H1 (cell line): ENCODE measurements around the gene PCDHGA7. TPM values are rescaled to one million over a fixed set of nuclear protein-coding genes. Genes with fewer than 3 reads are reported as not detected.

Experiments used
- CTCF ChIA-PET: fragments of 300-600 bp; sonication (Branson Sonifier 250); formaldehyde crosslinking; loops from one replicate; lab custom pipeline; 2021; ENCODE audit not compliant: partially characterized antibody; lab: Charles Lee
- POLR2A ChIA-PET: fragments of 300-600 bp; sonication (Branson Sonifier 250); formaldehyde crosslinking; loops from one replicate; lab custom pipeline; 2021; ENCODE audit warnings: inconsistent platforms; ENCODE audit not compliant: partially characterized antibody; lab: Charles Lee
- DNase-seq, 2 experiments: peaks; one replicate each; pipeline versions ENCODE4 v3.0.0 to v3.0.0-alpha.2; 2010 to 2022; ENCODE audit warnings: low spot score in 2 of 2, low read depth in 1 of 2, mixed read lengths in 1 of 2
- FAIRE-seq: peaks from 2 replicates; lab custom pipeline; 2011; peaks lifted over from hg19 to GRCh38; lab: Jason Lieb, UNC
- H2AFZ ChIP-seq: 2 replicates; pipeline ENCODE4 v1.8.1; 2012; ENCODE audit warnings: low read length, inconsistent platforms
- H2AK5ac ChIP-seq: 2 replicates; pipeline ENCODE4 v1.6.1; 2013; ENCODE audit warnings: low read depth, low read length
- H2BK120ac ChIP-seq: replicated peaks from 2 replicates; pipeline ENCODE3; 2013; ENCODE audit warnings: low read depth, low read length, inconsistent platforms
- H2BK12ac ChIP-seq: 2 replicates; pipeline ENCODE4 v1.6.1; 2013; ENCODE audit warnings: low read depth, low read length
- H2BK15ac ChIP-seq: 2 replicates; pipeline ENCODE4 v1.6.1; 2013; ENCODE audit warnings: low read length
- H2BK20ac ChIP-seq: 2 replicates; pipeline ENCODE4 v1.6.1; 2013; ENCODE audit warnings: low read length
- H2BK5ac ChIP-seq: 2 replicates; pipeline ENCODE4 v1.6.1; 2013; ENCODE audit warnings: low read depth, low read length
- H3K14ac ChIP-seq: 2 replicates; pipeline ENCODE4 v1.6.1; 2013; ENCODE audit warnings: inconsistent platforms; ENCODE audit not compliant: insufficient read length
- H3K18ac ChIP-seq: 2 replicates; pipeline ENCODE4 v1.6.1; 2013; ENCODE audit warnings: low read length; ENCODE audit errors: extremely low read depth
- H3K23ac ChIP-seq: 2 replicates; pipeline ENCODE4 v1.6.1; 2013; ENCODE audit warnings: inconsistent platforms; ENCODE audit not compliant: insufficient read length
- H3K23me2 ChIP-seq: 2 replicates; pipeline ENCODE4 v1.6.1; 2013; ENCODE audit warnings: low read depth, low read length
- H3K27ac ChIP-seq: 2 replicates; pipeline ENCODE4 v1.6.1; 2011; ENCODE audit warnings: low read depth, low read length, inconsistent platforms
- H3K27me3 ChIP-seq, 4 experiments: replicated peaks in 1 of 4; 1 replicate in 1 of 4; 2 replicates in 3 of 4; pipeline versions ENCODE4 v1.6.1 to v1.8.1; 2011 to 2013; ENCODE audit warnings: low read length in 3 of 4, mild to moderate bottlenecking in 3 of 4, inconsistent platforms in 2 of 4, mixed read lengths in 2 of 4, moderate library complexity in 1 of 4; ENCODE audit not compliant: control insufficient read depth in 3 of 4, insufficient read depth in 3 of 4; ENCODE audit errors: extremely low read depth in 1 of 4
- H3K36me3 ChIP-seq, 4 experiments: 2 replicates each; pipeline versions ENCODE4 v1.6.1 to v1.8.1; 2011 to 2013; ENCODE audit warnings: mild to moderate bottlenecking in 4 of 4, low read length in 3 of 4, moderate library complexity in 2 of 4, control low read depth in 1 of 4, inconsistent platforms in 1 of 4; ENCODE audit not compliant: insufficient read depth in 4 of 4, control insufficient read depth in 2 of 4
- H3K4ac ChIP-seq: replicated peaks from 2 replicates; pipeline ENCODE3; 2013; ENCODE audit warnings: low read length, low read depth, mixed read lengths, inconsistent platforms; ENCODE audit not compliant: insufficient read length
- H3K4me1 ChIP-seq, 4 experiments: replicated peaks in 1 of 4; 1 replicate in 1 of 4; 2 replicates in 3 of 4; pipeline versions ENCODE4 v1.6.1 to v1.8.1; 2011 to 2013; ENCODE audit warnings: low read length in 3 of 4, inconsistent platforms in 2 of 4, mixed read lengths in 1 of 4; ENCODE audit not compliant: insufficient read depth in 4 of 4, control insufficient read depth in 3 of 4
- H3K4me2 ChIP-seq, 2 experiments: 2 replicates each; pipeline versions ENCODE4 v1.6.1 to v1.8.1; 2011 to 2013; ENCODE audit warnings: low read depth in 2 of 2, low read length in 2 of 2, control low read depth in 1 of 2, inconsistent platforms in 1 of 2, mild to moderate bottlenecking in 1 of 2; ENCODE audit not compliant: insufficient read depth in 1 of 2
- H3K4me3 ChIP-seq, 4 experiments: fragments of 200-600, 300-600 bp in 1 of 4; sonication (generic), shearing (Covaris generic), sonication (Bioruptor Twin) in 1 of 4; 2 replicates each; pipeline versions ENCODE4 v1.5.1 to v1.8.1; 2011 to 2016; ENCODE audit warnings: low read length in 4 of 4, low read depth in 3 of 4, control low read depth in 2 of 4, inconsistent platforms in 2 of 4, mild to moderate bottlenecking in 2 of 4, mixed read lengths in 1 of 4, moderate library complexity in 1 of 4; ENCODE audit not compliant: insufficient read depth in 2 of 4; ENCODE audit errors: extremely low read depth in 1 of 4
- H3K56ac ChIP-seq: replicated peaks from 2 replicates; pipeline ENCODE3; 2013; ENCODE audit warnings: low read depth, mild to moderate bottlenecking, mixed read lengths, low read length, inconsistent platforms; ENCODE audit not compliant: insufficient read length
- H3K79me1 ChIP-seq: 2 replicates; pipeline ENCODE4 v1.6.1; 2013; ENCODE audit warnings: low read depth, low read length, control low read depth
- H3K79me2 ChIP-seq, 2 experiments: 2 replicates each; pipeline versions ENCODE4 v1.6.1 to v1.8.1; 2012 to 2013; ENCODE audit warnings: low read length in 2 of 2, mild to moderate bottlenecking in 2 of 2, inconsistent platforms in 1 of 2; ENCODE audit not compliant: insufficient read depth in 2 of 2, control insufficient read depth in 1 of 2
- H3K9ac ChIP-seq, 4 experiments: replicated peaks in 1 of 4; 1 replicate in 1 of 4; 2 replicates in 3 of 4; pipeline versions ENCODE4 v1.6.1 to v1.8.1; 2011 to 2013; ENCODE audit warnings: low read depth in 3 of 4, low read length in 3 of 4, control low read depth in 2 of 4, mild to moderate bottlenecking in 2 of 4, moderate library complexity in 2 of 4, inconsistent platforms in 1 of 4; ENCODE audit errors: extremely low read depth in 1 of 4
- H3K9me3 ChIP-seq, 2 experiments: 2 replicates each; pipeline versions ENCODE4 v1.6.1 to v1.8.1; 2012 to 2013; ENCODE audit warnings: mild to moderate bottlenecking in 2 of 2, moderate library complexity in 2 of 2, control low read depth in 1 of 2, inconsistent platforms in 1 of 2, low read depth in 1 of 2, low read length in 1 of 2, mixed read lengths in 1 of 2; ENCODE audit not compliant: insufficient read depth in 2 of 2
- H4K20me1 ChIP-seq, 2 experiments: replicated peaks in 1 of 2; 2 replicates each; pipeline versions ENCODE3 to v1.8.1; 2011 to 2013; ENCODE audit warnings: inconsistent platforms in 2 of 2, low read length in 2 of 2, mild to moderate bottlenecking in 1 of 2; ENCODE audit not compliant: insufficient read depth in 2 of 2, control insufficient read depth in 1 of 2
- H4K5ac ChIP-seq: 2 replicates; pipeline ENCODE4 v1.6.1; 2013; ENCODE audit warnings: low read length, low read depth, mixed read lengths, inconsistent platforms; ENCODE audit not compliant: insufficient read length
- H4K8ac ChIP-seq: 2 replicates; pipeline ENCODE4 v1.8.0; 2013; ENCODE audit warnings: mild to moderate bottlenecking, moderate library complexity, low read length, inconsistent platforms; ENCODE audit not compliant: insufficient read depth; ENCODE audit errors: extremely low read depth
- H4K91ac ChIP-seq: replicated peaks from 2 replicates; pipeline ENCODE3; 2013; ENCODE audit warnings: low read length, mixed read lengths, inconsistent platforms; ENCODE audit not compliant: insufficient read length
- BCL11A ChIP-seq, 2 experiments: IDR thresholded peaks; one replicate each; pipeline ENCODE4 v1.6.1; 2011; ENCODE audit warnings: low read depth in 2 of 2, low read length in 2 of 2, mild to moderate bottlenecking in 2 of 2
- EGR1 ChIP-seq: IDR thresholded peaks from 2 replicates; pipeline ENCODE4 v1.6.1; 2011; ENCODE audit warnings: low read depth, low read length, borderline replicate concordance
- GABPA ChIP-seq: IDR thresholded peaks from 2 replicates; pipeline ENCODE4 v1.6.1; 2011; ENCODE audit warnings: mild to moderate bottlenecking, low read length, moderate library complexity, borderline replicate concordance; ENCODE audit not compliant: insufficient read depth
- HDAC2 ChIP-seq, 2 experiments: fragments of 300-600 bp in 1 of 2; sonication (generic) in 1 of 2; IDR thresholded peaks; 2 replicates each; pipeline ENCODE4 v1.6.1; 2011 to 2012; ENCODE audit warnings: low read depth in 2 of 2, low read length in 2 of 2, mild to moderate bottlenecking in 2 of 2, moderate library complexity in 2 of 2, borderline replicate concordance in 1 of 2, inconsistent platforms in 1 of 2
- NRF1 ChIP-seq: IDR thresholded peaks from 2 replicates; pipeline ENCODE4 v1.6.1; 2011; ENCODE audit warnings: mild to moderate bottlenecking, low read depth, low read length, improper control_type of control experiment
- RAD21 ChIP-seq, 2 experiments: IDR thresholded peaks in 1 of 2; conservative IDR thresholded peaks in 1 of 2; 2 replicates each; pipeline ENCODE4 v1.6.1; 2011; ENCODE audit warnings: low read depth in 2 of 2, low read length in 2 of 2, improper control_type of control experiment in 1 of 2, inconsistent platforms in 1 of 2, mild to moderate bottlenecking in 1 of 2, moderate library complexity in 1 of 2
- SIX5 ChIP-seq: IDR thresholded peaks from 2 replicates; pipeline ENCODE4 v1.6.1; 2011; ENCODE audit warnings: mild to moderate bottlenecking, low read depth, low read length
- TCF12 ChIP-seq: IDR thresholded peaks from 2 replicates; pipeline ENCODE4 v1.6.1; 2011; ENCODE audit warnings: low read depth, mild to moderate bottlenecking, low read length
- WGBS, 2 experiments: shearing (Covaris generic) in 1 of 2; methylation state at CpG; one replicate each; pipeline versions ENCODE4 v1.1.6 to v1.1.7; 2013 to 2015; ENCODE audit warnings: low lambda C conversion rate in 2 of 2, mixed read lengths in 2 of 2, inconsistent platforms in 1 of 2, low coverage in 1 of 2, missing lambda C conversion rate in 1 of 2; ENCODE audit not compliant: insufficient replicate concordance in 2 of 2, insufficient coverage in 1 of 2, insufficient read length in 1 of 2; ENCODE audit errors: extremely low coverage in 1 of 2, missing lambda C conversion rate in 1 of 2; 5-methylcytosine and 5-hydroxymethylcytosine counted together
- polyA plus RNA-seq, 7 experiments: library from polyadenylated mRNA; depleted of rRNA in 3 of 7; stranded (reverse) in 5 of 7; unstranded in 2 of 7; fragments of >200 nt in 5 of 7; fragments of 200-250 nt in 2 of 7; gene quantifications; 1 replicate in 5 of 7; 2 replicates in 1 of 7; 4 replicates in 1 of 7; pipeline versions ENCODE4 v1.2.1 to v1.2.3, GENCODE V29; 2011 to 2013; ENCODE audit warnings: missing spikeins in 2 of 7, mixed read lengths in 2 of 7
- total RNA-seq: library from RNA; stranded (reverse); fragmentation: NEBNext Ultra II Directional; extraction: Animal tissue kit (Norgen Biotek cat#: 25700); gene quantifications from 2 replicates; pipeline ENCODE4 v1.2.1, GENCODE V29; 2021
- TF ChIP-seq, protein P1 (sequence below): IDR thresholded peaks from 2 replicates; pipeline ENCODE4 v1.6.1; 2012; ENCODE audit warnings: inconsistent platforms

The PCDHGA7 gene
- total and polyA plus RNA-seq, 2 of the 8 experiments (the other 6 are each of a cell fraction or from before 2014, with no cell fraction given): 0.39 to 1.1 TPM

GRCh38 chr5:141359790-141360426 lies 22.6 kb upstream of the PCDHGA7 start, which contains the start of gene PCDHGB2:
PCDHGB2 (plus strand) TSS chr5:141359994; CDS start chr5:141360136, 142 bp downstream.
- Histone ChIP-seq H4K20me1 (no peaks in the 10 kb centered on the region), H3K14ac (no peak within 1 kb of the TSS), H2BK12ac (0 out of 2 replicates have a peak within 1 kb of the TSS, but pooled peaks have one; percentile 65), H3K18ac (no peak within 1 kb of the TSS), H4K5ac (no peak within 1 kb of the TSS), H4K91ac (no peak within 1 kb of the TSS), H4K8ac (peak within 1 kb of the TSS; percentile 88; the same call in 1 of the 2 replicates), H2BK5ac (no peak within 1 kb of the TSS), H2AK5ac (no peak within 1 kb of the TSS), H3K27ac (no peak within 1 kb of the TSS), H2BK15ac (no peak within 1 kb of the TSS), H3K23me2 (no peaks in the 10 kb centered on the region), H3K4ac (no peak within 1 kb of the TSS), H2BK20ac (no peak within 1 kb of the TSS), H3K9me3 (peaks cover 40 to 54% of the 10 kb centered on the region in 2 experiments), H3K27me3 (no peaks in the 10 kb centered on the region), H3K9ac (no peak within 1 kb of the TSS), H3K23ac (no peak within 1 kb of the TSS), H3K79me1 (no peaks in the 10 kb centered on the region), H3K36me3 (peaks cover 0 to 10% (median 2%) of the 10 kb centered on the region in 4 experiments; a peak in 4 of 8 replicates), H3K4me2 (peak within 1 kb of the TSS in 1 of 2 experiments; percentile 53; a peak in 2 of 4 replicates), H3K56ac (no peak within 1 kb of the TSS), H3K79me2 (no peaks in the 10 kb centered on the region), H3K4me3 (peak within 1 kb of the TSS in 1 of 4 experiments; percentile 33; a peak in 1 of 8 replicates), H3K4me1 (peaks cover 0 to 3% (median under 1%) of the 10 kb centered on the region in 4 experiments; a peak in 1 of 7 replicates), H2BK120ac (no peak within 1 kb of the TSS), H2AFZ (peak within 1 kb of the TSS; percentile 81; the same call in 1 of the 2 replicates)
- POLR2A ChIA-PET: interaction anchor here (1.1 kb wide), 1 partner anchor 48 kb away, joined by 3 read pairs; no protein-coding TSS in a partner anchor
- CTCF ChIA-PET: interaction anchor here (0.6 to 3.4 kb wide), 35 partner anchors 8 to 204 kb away, joined by 3 to 20 read pairs (median 4); partner anchors contain the start of genes PCDHB14, PCDHB15, PCDHB16 and PCDHGA10
- DNase-seq: no peak
- FAIRE-seq: peak; percentile 78
- 80% methylated on average over 24 of the region's 24 CpGs; no CpG with 5 or more reads in 1 of the 2 experiments for WGBS, 2 experiments
- TF ChIP-seq EGR1 (no peak), NRF1 (no peak), TCF12 (no peak), SIX5 (no peak), HDAC2 (IDR thresholded peaks at IDR 0.05; ENCODE audit: borderline replicate concordance in 1 of 2, low read depth in 2 of 2, low read length in 2 of 2) (no peak), BCL11A (IDR thresholded peaks at IDR 0.05; ENCODE audit: low read depth in 2 of 2, low read length in 2 of 2) (no peak), RAD21 (IDR thresholded peaks at IDR 0.05 in 1 of 2, conservative IDR thresholded peaks at IDR 0.05 in 1 of 2; ENCODE audit: low read depth in 2 of 2, low read length in 2 of 2) (peak; percentile 78 to 82), GABPA (no peak)
- TF ChIP-seq, protein P1, sequence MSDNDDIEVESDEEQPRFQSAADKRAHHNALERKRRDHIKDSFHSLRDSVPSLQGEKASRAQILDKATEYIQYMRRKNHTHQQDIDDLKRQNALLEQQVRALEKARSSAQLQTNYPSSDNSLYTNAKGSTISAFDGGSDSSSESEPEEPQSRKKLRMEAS: no peak
